Measurements from ENCODE around the gene ZDHHC17. TPM values are rescaled to one million over a fixed set of nuclear protein-coding genes. Genes with fewer than 3 reads are reported as not detected.

ZDHHC17 gene
- total RNA-seq, 1 experiment from 2014 or later: 25.3 TPM

- Histone ChIP-seq H4K20me1 (ENCODE audit: insufficient read depth) (no peaks in the 10 kb centered on the region), H3K9me3 (ENCODE audit: control insufficient read depth in 1 of 2, insufficient read depth in 1 of 2, low read depth in 1 of 2, low read length in 2 of 2) (no peaks in the 10 kb centered on the region), H3K4me1 (ENCODE audit: control insufficient read depth in 1 of 2, insufficient read depth in 2 of 2, low read length in 2 of 2) (peaks cover 4 to 27% of the 10 kb centered on the region in 2 experiments; a peak in 3 of 4 replicates), H3K27ac (ENCODE audit: low read depth, low read length) (peak overlapping the region; percentile 58), H3K36me3 (ENCODE audit: control insufficient read depth in 1 of 2, insufficient read depth in 2 of 2, low read length in 2 of 2) (no peaks in the 10 kb centered on the region), H3K4me3 (replicated peaks in 1 of 2; ENCODE audit: low read depth in 1 of 2, low read length in 2 of 2) (peak overlapping the region; percentile 70 to 77), H3K9ac (ENCODE audit: low read length) (peak overlapping the region; percentile 76), H3K4me2 (ENCODE audit: low read length) (peak overlapping the region; percentile 92), H2AFZ (ENCODE audit: low read depth, low read length, poor library complexity, severe bottlenecking) (peak overlapping the region; percentile 77), H3K79me2 (ENCODE audit: insufficient read depth, low read length) (no peaks in the 10 kb centered on the region), H3K27me3 (ENCODE audit: insufficient read depth, low read length) (no peaks in the 10 kb centered on the region), H3K9me2 (ENCODE audit: insufficient read depth) (no peaks in the 10 kb centered on the region)
- no peak for TF ChIP-seq EZH2 (IDR thresholded peaks at IDR 0.05)
- TF ChIP-seq TCF7L2 (IDR thresholded peaks at IDR 0.05; ENCODE audit: borderline replicate concordance, extremely low read depth, insufficient read depth, insufficient read length): no peak
- TF ChIP-seq EGR1 (IDR thresholded peaks at IDR 0.05; ENCODE audit: low read depth): 0 out of 2 replicates have a peak, but pooled peaks have one; percentile 24
- TF ChIP-seq CTCF (IDR thresholded peaks at IDR 0.05 in 2 of 3, conservative IDR thresholded peaks at IDR 0.05 in 1 of 3; ENCODE audit: borderline replicate concordance in 1 of 3, insufficient read depth in 1 of 3, low read depth in 2 of 3, low read length in 2 of 3): peak in 2 of 3 experiments; percentile 26 to 36; a peak in 4 of 6 replicates
- TF ChIP-seq SRF (IDR thresholded peaks at IDR 0.05; ENCODE audit: low read depth): no peak
- no peak for TF ChIP-seq POLR2AphosphoS5 (IDR thresholded peaks at IDR 0.05; ENCODE audit: low read depth, low read length)
- CTCF ChIA-PET: interaction anchor here (1.0 kb wide), 2 partner anchors 133 kb away, joined by 3 to 6 read pairs; no protein-coding TSS in a partner anchor
- no TSS peak for BruUV-seq (replicated peaks)
- peak; percentile 15 for DNase-seq (ENCODE audit: low read depth, low spot score)
- POLR2A ChIA-PET: interaction anchor here (0.7 to 1.7 kb wide), 4 partner anchors 7 to 133 kb away, joined by 3 to 4 read pairs (median 4); no protein-coding TSS in a partner anchor
- RAD21 ChIA-PET (ENCODE audit: low non-redundant PET in 1 of 2, low total read pairs in 2 of 2, uncharacterized antibody in 2 of 2, unreplicated experiment in 2 of 2): no interaction called here
- peak; percentile 41 for ATAC-seq
- intact Hi-C loops (cut with micrococcal nuclease): loop anchor here (2.0 kb wide), 1 partner anchor 113 kb away; the partner anchor contains the start of gene ZDHHC17
Observed at GRCh38 chr12:76878099-76878898, 114.4 kb downstream of the ZDHHC17 start.

All from HCT116 (cell line).